ENCODE data around the gene FNDC8.

The FNDC8 gene

GRCh38 chr17:35121315-35121714 lies at the start of gene FNDC8:
Gene FNDC8, plus strand, starts transcription at chr17:35121615. Its CDS starts 79 bp downstream, at chr17:35121694.
- H3K4me1 Mint-ChIP-seq, result peaks cover 26% of the 10 kb centered on the region
- H3K27me3 Mint-ChIP-seq, result no peaks in the 10 kb centered on the region
- H3K4me3 Mint-ChIP-seq, result no peak within 1 kb of the TSS
- H3K9me3 Mint-ChIP-seq, result no peaks in the 10 kb centered on the region
- no peak for ATAC-seq
- no peaks in the 10 kb centered on the region for H3K36me3 Mint-ChIP-seq
- no peak within 1 kb of the TSS for H3K27ac Mint-ChIP-seq

DNA sequence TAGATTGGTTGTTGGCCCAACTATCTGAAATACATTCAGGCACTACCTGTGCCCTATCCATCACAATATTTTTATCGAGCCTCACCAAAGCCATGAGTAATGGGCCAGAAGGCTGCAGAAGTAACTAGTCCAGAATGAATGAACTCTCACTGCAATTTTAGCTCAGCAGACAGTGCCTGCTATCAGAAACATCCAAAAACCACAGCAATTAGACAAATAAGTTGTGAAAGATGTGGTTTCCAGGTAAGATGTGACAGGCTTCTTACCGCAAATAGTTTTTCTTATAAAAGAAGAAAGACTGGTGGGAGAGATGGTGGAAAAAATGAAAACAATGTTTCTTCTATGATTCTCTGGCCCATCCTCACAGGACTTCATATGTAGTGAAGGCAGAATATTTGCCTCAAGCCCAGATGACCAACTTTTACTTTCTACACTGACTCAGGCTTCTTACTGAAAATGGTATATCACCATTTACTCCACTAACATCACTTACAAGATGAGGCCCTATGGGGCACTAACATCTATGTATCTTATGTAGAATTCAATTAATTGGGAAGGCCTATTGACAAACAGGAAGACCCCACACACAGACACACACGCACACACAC lies 48.1 kb upstream of the FNDC8 start:
- Mint-ChIP-seq H3K27ac (peak overlapping the region; percentile 55), H3K4me1 (peaks cover 42% of the 10 kb centered on the region), H3K4me3 (no peak overlapping the region), H3K36me3 (no peaks in the 10 kb centered on the region), H3K9me3 (no peaks in the 10 kb centered on the region), H3K27me3 (no peaks in the 10 kb centered on the region)
- no peak for ATAC-seq

GRCh38 chr17:35073991-35074627 lies 47.3 kb upstream of the FNDC8 start:
- H3K4me3 Mint-ChIP-seq, result no peak overlapping the region
- H3K27ac Mint-ChIP-seq, result peak overlapping the region; percentile 55
- H3K27me3 Mint-ChIP-seq, result no peaks in the 10 kb centered on the region
- no peaks in the 10 kb centered on the region for H3K36me3 Mint-ChIP-seq
- H3K9me3 Mint-ChIP-seq, result no peaks in the 10 kb centered on the region
- no peak for ATAC-seq
- peaks cover 34% of the 10 kb centered on the region for H3K4me1 Mint-ChIP-seq

DNA sequence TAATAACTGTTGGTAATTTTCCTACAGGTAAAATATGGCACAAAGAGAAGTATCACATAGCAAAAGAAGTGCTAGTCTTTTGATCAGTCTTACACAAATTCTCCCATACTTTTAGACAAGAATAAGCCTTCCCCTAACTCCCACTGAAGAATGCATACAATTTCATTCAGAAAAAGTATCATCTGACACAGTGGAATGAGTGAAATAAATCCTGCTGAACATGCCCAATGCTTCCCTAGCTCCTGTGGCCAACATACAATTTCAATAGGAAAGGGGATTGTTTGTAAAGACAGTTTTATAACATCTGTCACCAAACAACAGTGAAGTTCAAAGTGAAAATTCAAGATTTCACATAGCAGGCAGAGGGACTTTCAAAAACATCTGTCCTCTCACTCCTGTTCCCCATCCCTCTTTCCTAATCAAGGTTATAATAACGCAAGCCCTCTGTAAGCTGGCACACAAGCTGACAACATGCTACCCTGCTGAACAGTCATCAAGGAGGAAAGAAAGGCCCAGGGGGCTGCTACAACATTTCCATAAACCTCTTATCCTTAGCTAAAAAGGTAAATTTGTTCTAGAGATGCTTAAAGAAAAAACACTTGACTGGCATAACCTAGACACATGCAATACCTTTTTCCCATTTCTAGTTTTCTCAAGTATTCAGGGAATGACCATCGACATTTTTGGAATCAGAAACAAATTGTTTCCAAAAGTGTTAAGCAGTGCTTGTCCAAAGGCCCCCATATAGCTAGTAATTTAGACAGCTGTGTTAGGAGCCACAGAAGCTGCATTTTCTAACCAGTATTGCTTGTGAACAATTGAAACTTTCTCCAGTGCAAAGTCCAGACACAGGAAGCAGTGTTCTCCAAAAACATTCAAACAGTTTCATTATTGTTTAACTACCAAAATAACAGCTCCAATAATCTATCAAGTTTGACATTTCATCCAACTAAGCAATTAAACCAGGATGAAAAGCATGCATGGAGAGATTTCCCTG lies 46.4 kb upstream of the FNDC8 start:
- no peak overlapping the region for H3K4me3 Mint-ChIP-seq
- H3K27ac Mint-ChIP-seq, result no peak overlapping the region
- no peaks in the 10 kb centered on the region for H3K36me3 Mint-ChIP-seq
- H3K9me3 Mint-ChIP-seq, result no peaks in the 10 kb centered on the region
- ATAC-seq, result no peak
- H3K27me3 Mint-ChIP-seq, result no peaks in the 10 kb centered on the region
- H3K4me1 Mint-ChIP-seq, result peaks cover 30% of the 10 kb centered on the region

- H3K4me3 Mint-ChIP-seq, result no peak overlapping the region
- H3K27ac Mint-ChIP-seq, result no peak overlapping the region
- no peaks in the 10 kb centered on the region for H3K9me3 Mint-ChIP-seq
- H3K27me3 Mint-ChIP-seq, result no peaks in the 10 kb centered on the region
- H3K4me1 Mint-ChIP-seq, result peaks cover 45% of the 10 kb centered on the region
- H3K36me3 Mint-ChIP-seq, result no peaks in the 10 kb centered on the region
- ATAC-seq, result no peak
Measured at GRCh38 chr17:35076874-35077273, 44.5 kb upstream of the FNDC8 start.

DNA sequence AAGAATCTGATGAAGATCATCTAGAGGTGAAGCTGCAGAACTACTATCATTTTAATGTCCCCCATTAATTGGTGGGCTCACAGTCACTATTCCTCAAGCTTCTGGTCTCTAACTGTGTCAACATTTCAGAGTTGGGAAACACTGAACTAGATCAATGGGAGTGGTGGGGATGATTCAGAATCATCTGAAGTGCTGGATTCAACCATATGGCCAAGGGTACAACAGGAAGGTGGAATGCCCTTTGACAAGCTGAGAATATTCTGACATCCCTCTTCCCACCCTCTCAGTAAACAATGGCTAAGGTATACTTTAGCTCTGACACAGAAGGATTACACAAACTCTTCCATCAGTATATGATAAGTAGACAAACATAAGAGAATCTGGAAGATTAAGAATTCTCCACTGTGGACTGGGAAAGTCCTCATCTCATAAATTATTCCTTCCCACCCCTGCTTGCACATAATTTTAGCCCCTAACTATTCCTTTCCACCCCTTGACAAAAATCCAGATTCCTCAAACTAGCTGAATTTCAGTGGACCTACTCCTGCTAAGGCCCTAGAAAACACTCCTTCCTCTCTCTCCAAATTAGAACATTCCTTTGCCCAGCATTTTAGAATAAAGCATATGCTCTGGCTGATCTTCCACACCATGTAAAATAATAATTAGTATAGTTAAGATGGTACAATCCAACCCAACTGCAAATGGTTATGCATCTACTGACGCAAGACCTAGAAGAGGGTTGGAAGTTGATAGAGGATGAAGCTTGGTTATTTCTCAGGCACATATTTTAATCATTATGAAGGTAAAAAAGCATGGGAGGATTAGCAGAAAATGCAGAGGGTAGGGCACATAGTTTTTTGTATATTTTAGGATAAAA lies 41.6 kb upstream of the FNDC8 start:
- peak overlapping the region; percentile 80 for H3K27ac Mint-ChIP-seq
- no peak overlapping the region for H3K4me3 Mint-ChIP-seq
- H3K27me3 Mint-ChIP-seq, result no peaks in the 10 kb centered on the region
- peaks cover 48% of the 10 kb centered on the region for H3K4me1 Mint-ChIP-seq
- H3K9me3 Mint-ChIP-seq, result no peaks in the 10 kb centered on the region
- H3K36me3 Mint-ChIP-seq, result no peaks in the 10 kb centered on the region
- ATAC-seq, result no peak

DNA sequence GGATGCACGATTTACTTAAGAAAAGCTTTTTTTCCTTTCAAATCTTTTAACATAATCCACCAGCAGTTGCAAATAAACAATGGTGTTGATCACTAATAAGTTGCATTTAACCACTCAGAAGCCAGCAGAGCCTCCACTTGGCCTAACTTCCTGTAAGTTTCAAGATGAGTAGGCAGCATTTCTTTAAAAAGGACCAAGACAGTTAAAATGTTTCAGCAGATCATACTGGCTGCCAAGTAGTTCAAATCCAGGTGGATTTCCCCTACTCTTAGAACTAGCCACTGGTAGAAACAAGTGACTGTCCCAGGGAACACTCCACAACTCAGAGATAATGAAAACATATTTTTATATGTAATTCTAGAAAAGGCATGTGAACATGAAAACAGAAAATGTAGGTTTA lies 40.9 kb upstream of the FNDC8 start:
- Mint-ChIP-seq H3K9me3 (no peaks in the 10 kb centered on the region), H3K36me3 (no peaks in the 10 kb centered on the region), H3K27me3 (no peaks in the 10 kb centered on the region), H3K4me3 (peak overlapping the region; percentile 35), H3K27ac (peak overlapping the region; percentile 80), H3K4me1 (peaks cover 49% of the 10 kb centered on the region)
- ATAC-seq, result peak; percentile 68

GRCh38 chr17:35081638-35082037 lies 39.8 kb upstream of the FNDC8 start:
- no peaks in the 10 kb centered on the region for H3K27me3 Mint-ChIP-seq
- no peak overlapping the region for H3K4me3 Mint-ChIP-seq
- no peaks in the 10 kb centered on the region for H3K36me3 Mint-ChIP-seq
- no peak for ATAC-seq
- no peaks in the 10 kb centered on the region for H3K9me3 Mint-ChIP-seq
- H3K27ac Mint-ChIP-seq, result peak overlapping the region; percentile 28
- peaks cover 60% of the 10 kb centered on the region for H3K4me1 Mint-ChIP-seq

- Mint-ChIP-seq H3K27ac (peak overlapping the region; percentile 28), H3K4me3 (peak overlapping the region; percentile 21)
- ATAC-seq, result no peak
Measured at GRCh38 chr17:35082073-35082657, 39.2 kb upstream of the FNDC8 start.

GRCh38 chr17:35083071-35083470 lies 38.3 kb upstream of the FNDC8 start:
- Mint-ChIP-seq H3K4me3 (no peak overlapping the region), H3K4me1 (peaks cover 74% of the 10 kb centered on the region), H3K36me3 (no peaks in the 10 kb centered on the region), H3K27me3 (no peaks in the 10 kb centered on the region), H3K27ac (peak overlapping the region; percentile 28), H3K9me3 (no peaks in the 10 kb centered on the region)
- ATAC-seq, result no peak

More at GRCh38 chr17:35082073-35082657, 39.2 kb upstream of the FNDC8 start:
- peaks cover 65% of the 10 kb centered on the region for H3K4me1 Mint-ChIP-seq
- H3K9me3 Mint-ChIP-seq, result no peaks in the 10 kb centered on the region
- no peaks in the 10 kb centered on the region for H3K36me3 Mint-ChIP-seq
- no peaks in the 10 kb centered on the region for H3K27me3 Mint-ChIP-seq

GRCh38 chr17:35084987-35085386 lies 36.4 kb upstream of the FNDC8 start:
- H3K27ac Mint-ChIP-seq, result peak overlapping the region; percentile 3
- H3K4me3 Mint-ChIP-seq, result no peak overlapping the region
- no peak for ATAC-seq
- H3K27me3 Mint-ChIP-seq, result no peaks in the 10 kb centered on the region
- H3K4me1 Mint-ChIP-seq, result peaks cover 81% of the 10 kb centered on the region
- no peaks in the 10 kb centered on the region for H3K9me3 Mint-ChIP-seq
- H3K36me3 Mint-ChIP-seq, result no peaks in the 10 kb centered on the region

GRCh38 chr17:35086164-35086563 lies 35.3 kb upstream of the FNDC8 start:
- H3K27me3 Mint-ChIP-seq, result no peaks in the 10 kb centered on the region
- no peaks in the 10 kb centered on the region for H3K36me3 Mint-ChIP-seq
- peaks cover 74% of the 10 kb centered on the region for H3K4me1 Mint-ChIP-seq
- no peak for ATAC-seq
- no peaks in the 10 kb centered on the region for H3K9me3 Mint-ChIP-seq
- H3K4me3 Mint-ChIP-seq, result no peak overlapping the region
- no peak overlapping the region for H3K27ac Mint-ChIP-seq

DNA sequence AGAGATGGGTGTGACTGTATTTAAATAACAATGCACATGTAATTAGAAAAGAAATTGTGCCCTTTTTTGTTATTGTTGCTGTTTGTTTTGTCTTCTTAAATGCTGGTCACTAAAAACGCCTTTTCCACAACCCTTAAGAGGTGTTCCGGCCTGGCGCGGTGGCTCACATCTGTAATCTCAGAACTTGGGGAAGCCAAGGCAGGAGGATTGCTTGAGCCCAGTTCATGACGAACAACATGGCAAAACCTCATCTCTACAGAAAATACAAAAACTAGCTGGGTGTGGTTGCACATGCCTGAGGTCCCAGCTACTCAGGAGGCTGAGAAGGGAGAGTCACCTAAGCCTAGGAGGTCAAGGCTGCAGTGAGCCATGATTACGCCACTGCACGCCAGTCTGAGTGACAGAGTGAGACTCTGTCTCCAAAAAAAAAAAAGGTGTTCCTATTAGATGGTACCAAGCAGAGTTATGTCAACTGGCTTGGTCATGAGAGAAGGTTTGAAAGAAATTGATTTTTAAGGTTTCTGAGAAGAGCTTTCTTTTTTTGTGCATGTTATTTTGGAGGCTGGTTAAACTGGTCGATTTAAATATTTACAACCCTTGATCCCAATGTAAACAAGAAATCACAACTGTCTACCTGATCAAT lies 34.4 kb upstream of the FNDC8 start:
- no peaks in the 10 kb centered on the region for H3K9me3 Mint-ChIP-seq
- no peaks in the 10 kb centered on the region for H3K36me3 Mint-ChIP-seq
- ATAC-seq, result no peak
- H3K27ac Mint-ChIP-seq, result peak overlapping the region; percentile 93
- H3K4me3 Mint-ChIP-seq, result peak overlapping the region; percentile 58
- no peaks in the 10 kb centered on the region for H3K27me3 Mint-ChIP-seq
- H3K4me1 Mint-ChIP-seq, result peaks cover 66% of the 10 kb centered on the region

All from stimulated activated memory B cell treated with anti-CD40 and anti-IgM and Interleukin-4, amounts not matched to agents 10 μg/mL and 1 μg/mL and 100 μg/mL, for 72 hours (primary cell).